Chondrocyte (in vitro differentiated cells): Measurements from ENCODE around the gene CCNC. TPM values are rescaled to one million over a fixed set of nuclear protein-coding genes. Genes with fewer than 3 reads are reported as not detected.

Experiments
- DNase-seq: peaks from one replicate; pipeline ENCODE4 v3.0.0; 2021; ENCODE audit warnings: mixed read lengths, low spot score
- H3K27ac Mint-ChIP-seq: one replicate; pipeline ENCODE4 v1.8.0; 2021; ENCODE audit warnings: mild to moderate bottlenecking, moderate library complexity, mixed read lengths; ENCODE audit not compliant: unreplicated experiment
- H3K27me3 Mint-ChIP-seq: 2 replicates; pipeline ENCODE4 v1.8.0; 2021; ENCODE audit warnings: low read depth, mixed read lengths
- H3K36me3 Mint-ChIP-seq: 2 replicates; pipeline ENCODE4 v1.8.0; 2021; ENCODE audit warnings: low read depth, mixed read lengths
- H3K4me1 Mint-ChIP-seq: 2 replicates; pipeline ENCODE4 v1.8.0; 2021; ENCODE audit warnings: low read depth, mild to moderate bottlenecking, mixed read lengths
- H3K4me3 Mint-ChIP-seq: one replicate; pipeline ENCODE4 v1.8.0; 2021; ENCODE audit warnings: mild to moderate bottlenecking, moderate library complexity, mixed read lengths; ENCODE audit not compliant: unreplicated experiment
- H3K9me3 Mint-ChIP-seq: 2 replicates; pipeline ENCODE4 v1.8.0; 2021; ENCODE audit warnings: low read depth, mixed read lengths
- CTCF ChIP-seq: fragments of 200-600 bp; sonication (generic); IDR thresholded peaks from 2 replicates; pipeline ENCODE4 v1.5.0; 2021; ENCODE audit warnings: antibody characterized with exemption, mild to moderate bottlenecking, moderate library complexity
- total RNA-seq: library from RNA; stranded (reverse); gene quantifications from 3 replicates; pipeline ENCODE4 v1.2.1, GENCODE V29; 2021

CCNC gene
- total RNA-seq, 1 donor from 2014 or later, result 35.5 TPM

- no peaks in the 10 kb centered on the region for H3K9me3 Mint-ChIP-seq
- DNase-seq, result no peak
- no peak for TF ChIP-seq CTCF
- no peak overlapping the region for H3K4me3 Mint-ChIP-seq
- peaks cover 90% of the 10 kb centered on the region for H3K27me3 Mint-ChIP-seq
- peaks cover 2% of the 10 kb centered on the region for H3K36me3 Mint-ChIP-seq
- H3K4me1 Mint-ChIP-seq, result peaks cover 10% of the 10 kb centered on the region
- no peak overlapping the region for H3K27ac Mint-ChIP-seq
These were observed 39.8 kb upstream of the CCNC start for GRCh38 chr6:99608059-99608885.

GRCh38 chr6:99607416-99608036 is 39.1 kb upstream of the CCNC start:
- no peak for TF ChIP-seq CTCF
- H3K27ac Mint-ChIP-seq, result no peak overlapping the region
- no peak for DNase-seq
- peaks cover 15% of the 10 kb centered on the region for H3K4me1 Mint-ChIP-seq
- peaks cover 89% of the 10 kb centered on the region for H3K27me3 Mint-ChIP-seq
- H3K4me3 Mint-ChIP-seq, result no peak overlapping the region
- no peaks in the 10 kb centered on the region for H3K9me3 Mint-ChIP-seq
- H3K36me3 Mint-ChIP-seq, result peaks cover 2% of the 10 kb centered on the region

- no peak for DNase-seq
- H3K4me3 Mint-ChIP-seq, result no peak within 1 kb of the TSS
- H3K36me3 Mint-ChIP-seq, result peaks cover 2% of the 10 kb centered on the region
- H3K4me1 Mint-ChIP-seq, result peaks cover 18% of the 10 kb centered on the region
- no peaks in the 10 kb centered on the region for H3K9me3 Mint-ChIP-seq
- no peak within 1 kb of the TSS for H3K27ac Mint-ChIP-seq
- H3K27me3 Mint-ChIP-seq, result peaks cover 89% of the 10 kb centered on the region
- no peak for TF ChIP-seq CTCF
These were observed 38.4 kb upstream of the CCNC start, which contains the start of gene PRDM13 for GRCh38 chr6:99606656-99607415. TSS of gene PRDM13 (plus strand) at chr6:99606833. CDS start at chr6:99607035, 202 bp downstream.

GRCh38 chr6:99605911-99606655 is 37.6 kb upstream of the CCNC start:
- no peak for TF ChIP-seq CTCF
- H3K36me3 Mint-ChIP-seq, result peaks cover 2% of the 10 kb centered on the region
- H3K4me1 Mint-ChIP-seq, result peaks cover 18% of the 10 kb centered on the region

More at GRCh38 chr6:99605911-99606655, 37.6 kb upstream of the CCNC start:
- H3K27ac Mint-ChIP-seq, result no peak overlapping the region
- no peaks in the 10 kb centered on the region for H3K9me3 Mint-ChIP-seq
- peaks cover 88% of the 10 kb centered on the region for H3K27me3 Mint-ChIP-seq
- H3K4me3 Mint-ChIP-seq, result no peak overlapping the region
- no peak for DNase-seq
